ENCODE results near the gene ADAMTS12. TPM values are rescaled to one million over a fixed set of nuclear protein-coding genes. Genes with fewer than 3 reads are reported as not detected.

ADAMTS12 gene
- total and polyA plus RNA-seq, 7 experiments from 2014 or later, result not detected

- ChIA-PET POLR2A (no interaction called here), CTCF (no interaction called here)
- no peak overlapping the region for H3K4me3 Mint-ChIP-seq
- H3K27ac Mint-ChIP-seq, result no peak overlapping the region
- no peaks in the 10 kb centered on the region for H3K36me3 ChIP-seq (ENCODE audit: control insufficient read depth in 2 of 3, insufficient read depth in 3 of 3, low read length in 3 of 3)
- no peak for ATAC-seq
- H3K4me1 ChIP-seq (ENCODE audit: control insufficient read depth in 2 of 2, insufficient read depth in 2 of 2, low read length in 2 of 2), result no peaks in the 10 kb centered on the region
- no peak overlapping the region for H3K27ac ChIP-seq (ENCODE audit: low read depth, low read length)
- DNase-seq, result no peak
- no peaks in the 10 kb centered on the region for H3K36me3 Mint-ChIP-seq
- H3K4me3 ChIP-seq (ENCODE audit: low read length), result no peak overlapping the region
- peaks cover 0 to 5% (median 0%) of the 10 kb centered on the region in 5 donors for H3K27me3 Mint-ChIP-seq
- H3K27me3 ChIP-seq (ENCODE audit: control insufficient read depth in 2 of 2, insufficient read depth in 2 of 2, low read length in 2 of 2), result no peaks in the 10 kb centered on the region
- H3K9me3 Mint-ChIP-seq, result peaks cover 0 to 12% (median 1%) of the 10 kb centered on the region in 11 donors
- intact Hi-C loops (cut with micrococcal nuclease), result no loop called here
- no peaks in the 10 kb centered on the region for H3K9me3 ChIP-seq (ENCODE audit: control insufficient read depth in 2 of 3, low read length in 3 of 3)
- no peaks in the 10 kb centered on the region for H3K4me1 Mint-ChIP-seq
These were observed 176.1 kb downstream of the ADAMTS12 start for GRCh38 chr5:33715661-33716060.

DNA sequence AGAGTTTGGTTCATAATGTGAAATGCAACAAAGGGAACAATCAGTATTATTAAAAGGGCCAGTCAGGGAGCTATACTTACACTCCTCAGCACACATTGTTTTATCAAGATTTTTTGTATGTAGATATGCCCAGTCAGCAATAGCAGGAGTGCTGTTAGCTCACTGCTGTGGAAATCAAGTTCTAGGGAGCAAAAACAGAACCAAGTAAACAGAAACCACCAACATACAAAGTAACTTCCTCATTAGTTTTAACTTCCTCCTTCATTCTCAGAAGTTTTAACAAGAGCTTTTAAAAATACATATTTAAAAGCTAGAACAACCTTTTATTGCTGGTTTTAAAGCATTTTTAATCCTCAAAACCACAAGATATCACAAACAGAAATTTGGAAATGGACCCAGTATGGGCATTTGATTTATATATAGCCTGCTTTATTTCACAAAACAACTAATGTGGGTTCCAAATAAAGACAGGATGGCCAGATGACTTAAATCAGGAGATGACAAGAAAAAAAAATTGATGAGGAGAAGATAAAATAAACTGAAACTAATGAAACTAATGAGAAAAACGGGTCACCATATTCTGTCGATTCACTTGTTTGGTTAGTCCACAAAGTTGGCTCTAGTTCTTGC lies 178.5 kb downstream of the ADAMTS12 start:
- Mint-ChIP-seq H3K27me3 (no peaks in the 10 kb centered on the region), H3K9me3 (peaks cover 0 to 12% (median 5%) of the 10 kb centered on the region in 11 donors), H3K36me3 (no peaks in the 10 kb centered on the region), H3K27ac (no peak overlapping the region), H3K4me3 (no peak overlapping the region), H3K4me1 (no peaks in the 10 kb centered on the region)
- Histone ChIP-seq H3K36me3 (ENCODE audit: control insufficient read depth in 2 of 3, insufficient read depth in 3 of 3, low read length in 3 of 3) (no peaks in the 10 kb centered on the region), H3K4me3 (ENCODE audit: low read length) (no peak overlapping the region), H3K27me3 (ENCODE audit: control insufficient read depth in 2 of 2, insufficient read depth in 2 of 2, low read length in 2 of 2) (no peaks in the 10 kb centered on the region), H3K27ac (ENCODE audit: low read depth, low read length) (no peak overlapping the region), H3K9me3 (ENCODE audit: control insufficient read depth in 2 of 3, low read length in 3 of 3) (no peaks in the 10 kb centered on the region), H3K4me1 (ENCODE audit: control insufficient read depth in 2 of 2, insufficient read depth in 2 of 2, low read length in 2 of 2) (no peaks in the 10 kb centered on the region)
- DNase-seq (no peak), ATAC-seq (no peak)
- intact Hi-C loops (cut with micrococcal nuclease), result no loop called here
- ChIA-PET CTCF (no interaction called here), POLR2A (no interaction called here)

GRCh38 chr5:33712664-33713063 lies 179.1 kb downstream of the ADAMTS12 start:
- DNase-seq (no peak), ATAC-seq (no peak)
- H3K9me3 ChIP-seq (ENCODE audit: control insufficient read depth in 2 of 3, low read length in 3 of 3), result no peaks in the 10 kb centered on the region
- Mint-ChIP-seq H3K27ac (no peak overlapping the region), H3K4me1 (no peaks in the 10 kb centered on the region), H3K36me3 (no peaks in the 10 kb centered on the region), H3K9me3 (peaks cover 3 to 14% (median 6%) of the 10 kb centered on the region in 11 donors), H3K27me3 (peaks cover 0 to 3% (median 0%) of the 10 kb centered on the region in 5 donors), H3K4me3 (no peak overlapping the region)
- no peak overlapping the region for H3K27ac ChIP-seq (ENCODE audit: low read depth, low read length)
- ChIA-PET CTCF (no interaction called here), POLR2A (no interaction called here)
- intact Hi-C loops (cut with micrococcal nuclease), result no loop called here
- no peaks in the 10 kb centered on the region for H3K27me3 ChIP-seq (ENCODE audit: control insufficient read depth in 2 of 2, insufficient read depth in 2 of 2, low read length in 2 of 2)
- H3K36me3 ChIP-seq (ENCODE audit: control insufficient read depth in 2 of 3, insufficient read depth in 3 of 3, low read length in 3 of 3), result no peaks in the 10 kb centered on the region
- H3K4me1 ChIP-seq (ENCODE audit: control insufficient read depth in 2 of 2, insufficient read depth in 2 of 2, low read length in 2 of 2), result no peaks in the 10 kb centered on the region
- H3K4me3 ChIP-seq (ENCODE audit: low read length), result no peak overlapping the region

GRCh38 chr5:33711094-33711679 lies 180.6 kb downstream of the ADAMTS12 start:
- H3K36me3 ChIP-seq (ENCODE audit: control insufficient read depth in 2 of 3, insufficient read depth in 3 of 3, low read length in 3 of 3), result no peaks in the 10 kb centered on the region
- H3K4me3 ChIP-seq (ENCODE audit: low read length), result no peak overlapping the region
- no peak for DNase-seq
- POLR2A ChIA-PET, result no interaction called here
- CTCF ChIA-PET, result no interaction called here
- intact Hi-C loops (cut with micrococcal nuclease), result no loop called here
- H3K4me3 Mint-ChIP-seq, result no peak overlapping the region
- H3K36me3 Mint-ChIP-seq, result peaks cover 0 to 4% (median 0%) of the 10 kb centered on the region in 5 donors
- H3K9me3 ChIP-seq (ENCODE audit: control insufficient read depth in 2 of 3, low read length in 3 of 3), result no peaks in the 10 kb centered on the region
- no peak overlapping the region for H3K27ac Mint-ChIP-seq
- H3K4me1 ChIP-seq (ENCODE audit: control insufficient read depth in 2 of 2, insufficient read depth in 2 of 2, low read length in 2 of 2), result no peaks in the 10 kb centered on the region
- H3K4me1 Mint-ChIP-seq, result no peaks in the 10 kb centered on the region
- no peaks in the 10 kb centered on the region for H3K27me3 ChIP-seq (ENCODE audit: control insufficient read depth in 2 of 2, insufficient read depth in 2 of 2, low read length in 2 of 2)
- H3K27ac ChIP-seq (ENCODE audit: low read depth, low read length), result no peak overlapping the region
- ATAC-seq, result no peak
- peaks cover 3 to 28% (median 15%) of the 10 kb centered on the region in 11 donors for H3K9me3 Mint-ChIP-seq
- H3K27me3 Mint-ChIP-seq, result peaks cover 0 to 14% (median 5%) of the 10 kb centered on the region in 5 donors

- H3K27me3 ChIP-seq (ENCODE audit: control insufficient read depth in 2 of 2, insufficient read depth in 2 of 2, low read length in 2 of 2), result no peaks in the 10 kb centered on the region
- Mint-ChIP-seq H3K27ac (no peak overlapping the region), H3K9me3 (peaks cover 6 to 35% (median 14%) of the 10 kb centered on the region in 11 donors), H3K27me3 (peaks cover 0 to 15% (median 7%) of the 10 kb centered on the region in 5 donors), H3K4me1 (no peaks in the 10 kb centered on the region), H3K4me3 (no peak overlapping the region), H3K36me3 (peaks cover 0 to 6% (median 0%) of the 10 kb centered on the region in 5 donors)
- DNase-seq (no peak), ATAC-seq (no peak)
- H3K36me3 ChIP-seq (ENCODE audit: control insufficient read depth in 2 of 3, insufficient read depth in 3 of 3, low read length in 3 of 3), result no peaks in the 10 kb centered on the region
- POLR2A ChIA-PET, result no interaction called here
- intact Hi-C loops (cut with micrococcal nuclease), result no loop called here
- H3K4me1 ChIP-seq (ENCODE audit: control insufficient read depth in 2 of 2, insufficient read depth in 2 of 2, low read length in 2 of 2), result no peaks in the 10 kb centered on the region
- no peak overlapping the region for H3K4me3 ChIP-seq (ENCODE audit: low read length)
- no peaks in the 10 kb centered on the region for H3K9me3 ChIP-seq (ENCODE audit: control insufficient read depth in 2 of 3, low read length in 3 of 3)
- no peak overlapping the region for H3K27ac ChIP-seq (ENCODE audit: low read depth, low read length)
- CTCF ChIA-PET, result no interaction called here
These were observed 188.9 kb downstream of the ADAMTS12 start for GRCh38 chr5:33702867-33703266.

DNA sequence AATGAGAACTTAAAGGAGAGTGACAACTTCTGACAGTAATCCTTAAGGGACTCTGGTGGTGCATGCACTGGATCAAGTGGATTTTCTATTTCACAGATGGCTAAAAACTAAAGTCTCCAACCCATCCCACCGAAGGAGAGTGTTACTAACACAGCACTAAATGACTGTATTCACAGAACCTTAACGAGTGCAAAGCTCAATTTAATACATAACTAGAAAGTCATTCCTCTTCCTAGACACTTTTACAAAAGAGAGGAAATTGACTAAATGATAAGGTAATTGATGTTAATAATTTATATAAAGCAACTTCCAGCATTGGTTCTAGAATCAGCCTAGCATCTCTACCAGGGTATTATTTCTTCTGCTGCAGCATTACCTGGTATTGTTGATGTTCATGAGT lies 189.8 kb downstream of the ADAMTS12 start:
- DNase-seq, result no peak
- peaks cover 0 to 6% (median 0%) of the 10 kb centered on the region in 5 donors for H3K36me3 Mint-ChIP-seq
- intact Hi-C loops (cut with micrococcal nuclease), result no loop called here

GRCh38 chr5:33701251-33701650 lies 190.5 kb downstream of the ADAMTS12 start:
- Mint-ChIP-seq H3K27ac (no peak overlapping the region), H3K9me3 (peaks cover under 1 to 22% (median 5%) of the 10 kb centered on the region in 11 donors), H3K27me3 (peaks cover 0 to 7% (median 2%) of the 10 kb centered on the region in 5 donors), H3K4me1 (no peaks in the 10 kb centered on the region), H3K36me3 (peaks cover 0 to 6% (median 0%) of the 10 kb centered on the region in 5 donors), H3K4me3 (no peak overlapping the region)
- POLR2A ChIA-PET, result no interaction called here
- DNase-seq (no peak), ATAC-seq (no peak)
- Histone ChIP-seq H3K27ac (ENCODE audit: low read depth, low read length) (no peak overlapping the region), H3K36me3 (ENCODE audit: control insufficient read depth in 2 of 3, insufficient read depth in 3 of 3, low read length in 3 of 3) (no peaks in the 10 kb centered on the region), H3K4me1 (ENCODE audit: control insufficient read depth in 2 of 2, insufficient read depth in 2 of 2, low read length in 2 of 2) (no peaks in the 10 kb centered on the region), H3K27me3 (ENCODE audit: control insufficient read depth in 2 of 2, insufficient read depth in 2 of 2, low read length in 2 of 2) (no peaks in the 10 kb centered on the region), H3K9me3 (ENCODE audit: control insufficient read depth in 2 of 3, low read length in 3 of 3) (no peaks in the 10 kb centered on the region), H3K4me3 (ENCODE audit: low read length) (no peak overlapping the region)
- CTCF ChIA-PET, result no interaction called here
- intact Hi-C loops (cut with micrococcal nuclease), result no loop called here

More for the DNA sequence above, 189.8 kb downstream of the ADAMTS12 start:
- Mint-ChIP-seq H3K9me3 (peaks cover 6 to 29% (median 10%) of the 10 kb centered on the region in 11 donors), H3K4me3 (no peak overlapping the region), H3K4me1 (no peaks in the 10 kb centered on the region), H3K27me3 (peaks cover 0 to 9% (median 7%) of the 10 kb centered on the region in 5 donors), H3K27ac (no peak overlapping the region)
- no peak overlapping the region for H3K4me3 ChIP-seq (ENCODE audit: low read length)
- no peaks in the 10 kb centered on the region for H3K9me3 ChIP-seq (ENCODE audit: control insufficient read depth in 2 of 3, low read length in 3 of 3)
- H3K4me1 ChIP-seq (ENCODE audit: control insufficient read depth in 2 of 2, insufficient read depth in 2 of 2, low read length in 2 of 2), result no peaks in the 10 kb centered on the region
- ChIA-PET POLR2A (no interaction called here), CTCF (no interaction called here)
- no peaks in the 10 kb centered on the region for H3K27me3 ChIP-seq (ENCODE audit: control insufficient read depth in 2 of 2, insufficient read depth in 2 of 2, low read length in 2 of 2)
- no peak for ATAC-seq
- H3K36me3 ChIP-seq (ENCODE audit: control insufficient read depth in 2 of 3, insufficient read depth in 3 of 3, low read length in 3 of 3), result no peaks in the 10 kb centered on the region
- no peak overlapping the region for H3K27ac ChIP-seq (ENCODE audit: low read depth, low read length)
